K562 (cell line): ENCODE results near the gene MICU1. TPM values are rescaled to one million over a fixed set of nuclear protein-coding genes. Genes with fewer than 3 reads are reported as not detected.
A peak's percentile ranks its signal among the peaks of the same experiment; 100 is the strongest.

Experiments used
- ATAC-seq: fragments of 200-7000 bp; cut with Tn5 transposase; 3 replicates; pipeline ENCODE4 v1.9.1; 2020; ENCODE audit warnings: moderate library complexity
- BruUV-seq: library from RNA; stranded (reverse); fragments of 400-500 nt; replicated peaks from 2 replicates; lab custom pipeline; 2021; lab: Mats Ljungman, UMichigan
- CTCF ChIA-PET: fragments of 300-600 bp; formaldehyde crosslinking; extraction: SDS; loops from one replicate; lab custom pipeline; 2021; ENCODE audit warnings: low intra/inter-chr PET ratio; lab: Yijun Ruan, JAX
- POLR2A ChIA-PET: fragments of 300-600, 350-650 bp; sonication (Branson Sonifier 250); formaldehyde crosslinking; extraction: SDS; loops from one replicate; lab custom pipeline; 2021; ENCODE audit warnings: antibody characterized with exemption, inconsistent platforms; lab: Yijun Ruan, JAX
- DNase-seq, 4 experiments: peaks; one replicate each; pipeline versions ENCODE4 v3.0.0 to v3.0.0-alpha.2; 2011 to 2018; ENCODE audit warnings: low spot score in 3 of 4, mixed read lengths in 3 of 4; ENCODE audit errors: extremely low read depth in 1 of 4
- FAIRE-seq: peaks from 2 replicates; lab custom pipeline; 2011; peaks lifted over from hg19 to GRCh38; lab: Jason Lieb, UNC
- H2AFZ ChIP-seq: 2 replicates; pipeline ENCODE4 v1.6.0; 2011; ENCODE audit warnings: low read depth, low read length, control low read depth, inconsistent platforms
- H3K27ac ChIP-seq: fragments of 200-600 bp; 3 replicates; pipeline ENCODE4 v1.8.0; 2011; ENCODE audit warnings: low read depth, mild to moderate bottlenecking, control low read depth, inconsistent platforms, low read length, moderate library complexity, mixed read lengths; ENCODE audit errors: extremely low read depth
- H3K27me3 ChIP-seq, 2 experiments: fragments of 300-600 bp in 1 of 2; 2 replicates in 1 of 2; 3 replicates in 1 of 2; pipeline versions ENCODE4 v1.6.0 to v1.8.0; 2011; ENCODE audit warnings: inconsistent platforms in 2 of 2, low read length in 2 of 2, mild to moderate bottlenecking in 1 of 2, mixed read lengths in 1 of 2, moderate library complexity in 1 of 2; ENCODE audit not compliant: control insufficient read depth in 2 of 2, insufficient read depth in 2 of 2
- H3K36me3 ChIP-seq: fragments of 300-600 bp; 3 replicates; pipeline ENCODE4 v1.8.0; 2011; ENCODE audit warnings: mild to moderate bottlenecking, low read length, inconsistent platforms; ENCODE audit not compliant: control insufficient read depth, insufficient read depth
- H3K4me1 ChIP-seq, 2 experiments: fragments of 200-600 bp in 1 of 2; replicated peaks in 1 of 2; 2 replicates in 1 of 2; 3 replicates in 1 of 2; pipeline versions ENCODE4 v1.5.1 to v1.8.0; 2011; ENCODE audit warnings: inconsistent platforms in 2 of 2, low read length in 2 of 2, mild to moderate bottlenecking in 1 of 2, mixed read lengths in 1 of 2, moderate library complexity in 1 of 2; ENCODE audit not compliant: control insufficient read depth in 2 of 2, insufficient read depth in 2 of 2
- H3K4me2 ChIP-seq: 2 replicates; pipeline ENCODE4 v1.6.1; 2011; ENCODE audit warnings: low read length, control low read depth, inconsistent platforms, mixed read lengths; ENCODE audit not compliant: insufficient read depth
- H3K4me3 ChIP-seq: fragments of 200-600 bp; sonication (generic), shearing (Covaris generic); 2 replicates; pipeline ENCODE4 v1.5.1; 2016; ENCODE audit warnings: control low read depth, inconsistent platforms
- H3K79me2 ChIP-seq: fragments of 200-600 bp; 3 replicates; pipeline ENCODE4 v1.8.0; 2011; ENCODE audit warnings: low read length, inconsistent platforms; ENCODE audit not compliant: control insufficient read depth, insufficient read depth
- H3K9ac ChIP-seq, 2 experiments: 2 replicates each; pipeline versions ENCODE4 v1.6.0 to v1.6.1; 2011; ENCODE audit warnings: low read depth in 2 of 2, low read length in 2 of 2, control low read depth in 1 of 2, inconsistent platforms in 1 of 2, mild to moderate bottlenecking in 1 of 2, mixed read lengths in 1 of 2; ENCODE audit not compliant: insufficient read depth in 1 of 2
- H3K9me1 ChIP-seq: one replicate; pipeline ENCODE4 v1.6.0; 2011; ENCODE audit warnings: inconsistent platforms, mild to moderate bottlenecking, low read length, moderate library complexity; ENCODE audit not compliant: control insufficient read depth, insufficient read depth
- H3K9me3 ChIP-seq: replicated peaks from 2 replicates; pipeline ENCODE4 v1.5.1; 2011; ENCODE audit warnings: low read depth, low read length, inconsistent platforms; ENCODE audit not compliant: control insufficient read depth, insufficient read depth
- H4K20me1 ChIP-seq: replicated peaks from 2 replicates; pipeline ENCODE4 v1.6.1; 2011; ENCODE audit warnings: low read length, inconsistent platforms, mixed read lengths; ENCODE audit not compliant: control insufficient read depth, insufficient read depth
- BRF1 ChIP-seq: IDR thresholded peaks from 3 replicates; pipeline ENCODE4 v1.6.1; 2011; ENCODE audit warnings: borderline replicate concordance, mild to moderate bottlenecking; ENCODE audit not compliant: insufficient read length; ENCODE audit errors: extremely low read depth
- GTF2A2 ChIP-seq: IDR thresholded peaks from 2 replicates; pipeline ENCODE4 v1.6.1; 2016; ENCODE audit warnings: mild to moderate bottlenecking, missing genetic modification characterization, missing compliant biosample characterization
- KHSRP ChIP-seq: fragments of 450-650 bp; IDR thresholded peaks from 2 replicates; pipeline ENCODE4 v1.6.1; 2017
- POLR2A ChIP-seq: fragments of 450-650 bp; conservative IDR thresholded peaks from 2 replicates; pipeline ENCODE4 v1.6.1; 2016
- TRIM28 ChIP-seq: fragments of 450-650 bp; IDR thresholded peaks from 2 replicates; pipeline ENCODE4 v1.6.1; 2017
- WGBS: fragments of 100-300 bp; shearing (Covaris generic); methylation state at CpG from one replicate; pipeline ENCODE4 v1.1.6; 2016; ENCODE audit warnings: low coverage, mixed read lengths; ENCODE audit not compliant: insufficient coverage; ENCODE audit errors: missing lambda C conversion rate; 5-methylcytosine and 5-hydroxymethylcytosine counted together
- in situ Hi-C: fragments of 300-500 bp; cut with MboI; formaldehyde crosslinking; loops from 4 replicates; pipeline ENCODE4 v1.15.0; 2018; ENCODE audit warnings: inconsistent platforms, mixed read lengths
- intact Hi-C: fragments of 100-400 bp; cut with micrococcal nuclease; formaldehyde crosslinking; loops from 2 replicates; pipeline ENCODE4 v1.14.2; 2022
- polyA plus RNA-seq, 8 experiments: library from polyadenylated mRNA; depleted of rRNA in 4 of 8; stranded (reverse) in 5 of 8; unstranded in 3 of 8; fragments of >200 nt; fragmentation: Nextera tagmentation in 2 of 8; fragmentation: Illumina TruSeq in 1 of 8; extraction: Ambion mirVana in 2 of 8; extraction: Trizol in 1 of 8; gene quantifications; 2 replicates each; pipeline versions ENCODE4 v1.2.1 to v1.2.3, GENCODE V29; 2011 to 2014; ENCODE audit warnings: inconsistent platforms in 1 of 8, missing spikeins in 1 of 8
- total RNA-seq, 7 experiments: library from RNA; depleted of rRNA in 6 of 7; stranded (reverse); fragments of >200 nt in 6 of 7; fragmentation: Illumina TruSeq in 2 of 7; extraction: Trizol in 2 of 7; gene quantifications; 2 replicates each; pipeline versions ENCODE4 v1.2.1 to v1.2.3, GENCODE V29; 2011 to 2021; ENCODE audit warnings: low replicate concordance in 1 of 7
- TF ChIP-seq, protein P1 (sequence below), 2 experiments: IDR thresholded peaks in 1 of 2; conservative IDR thresholded peaks in 1 of 2; 2 replicates each; pipeline ENCODE4 v1.6.1; 2016; ENCODE audit warnings: low read depth in 2 of 2, mild to moderate bottlenecking in 1 of 2, missing compliant biosample characterization in 1 of 2, missing genetic modification characterization in 1 of 2, moderate library complexity in 1 of 2

The MICU1 gene
- total and polyA plus RNA-seq, 9 of the 15 experiments (the other 6 are each of a cell fraction or from before 2014, with no cell fraction given), result 29.3 to 76.8 (median 48.4) TPM

DNA sequence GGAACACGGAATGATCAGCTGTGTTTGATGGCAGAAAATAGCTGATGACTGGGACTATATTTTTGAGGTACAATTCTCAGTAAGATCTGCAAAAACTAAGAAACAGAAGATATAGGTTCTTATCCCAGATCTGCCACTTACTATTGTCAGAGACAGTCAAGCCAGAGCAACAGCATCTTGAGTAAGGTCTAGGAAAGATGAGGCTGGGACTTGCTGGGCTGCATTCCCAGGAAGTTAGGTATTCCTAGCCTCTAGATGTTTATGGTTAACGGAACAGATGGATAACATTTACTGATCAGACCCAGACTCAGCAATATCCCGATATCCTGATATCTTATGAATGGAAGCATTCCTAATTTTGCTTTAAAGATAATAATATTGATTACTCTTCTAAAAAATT lies 202.5 kb downstream of the MICU1 start:
- POLR2A ChIA-PET, result no interaction called here
- intact Hi-C loops, result no loop called here
- no peak for TF ChIP-seq KHSRP
- Histone ChIP-seq H3K79me2 (no peaks in the 10 kb centered on the region), H3K4me2 (no peak overlapping the region), H3K9me1 (no peaks in the 10 kb centered on the region), H3K4me1 (no peaks in the 10 kb centered on the region), H4K20me1 (no peaks in the 10 kb centered on the region), H2AFZ (no peak overlapping the region), H3K4me3 (no peak overlapping the region), H3K27me3 (no peaks in the 10 kb centered on the region), H3K36me3 (peaks cover 4% of the 10 kb centered on the region; the same call in 2 of the 3 replicates), H3K9me3 (no peaks in the 10 kb centered on the region), H3K9ac (no peak overlapping the region), H3K27ac (no peak overlapping the region)
- no peak for ATAC-seq
- BruUV-seq, result no TSS peak
- 83% methylated on average over 3 of the region's 3 CpGs for WGBS
- no peak for FAIRE-seq
- CTCF ChIA-PET, result no interaction called here
- in situ Hi-C loops, result no loop called here
- no peak for DNase-seq

- no peaks in the 10 kb centered on the region for H3K9me3 ChIP-seq
- ATAC-seq (no peak), FAIRE-seq (peak; percentile 23), DNase-seq (no peak)
- no peaks in the 10 kb centered on the region for H4K20me1 ChIP-seq
- no peak overlapping the region for H3K4me2 ChIP-seq
- H3K27me3 ChIP-seq, result no peaks in the 10 kb centered on the region
- H3K36me3 ChIP-seq, result peaks cover 4% of the 10 kb centered on the region; the same call in 2 of the 3 replicates
- H3K4me3 ChIP-seq, result no peak overlapping the region
- H3K9me1 ChIP-seq, result no peaks in the 10 kb centered on the region
- H3K4me1 ChIP-seq, result no peaks in the 10 kb centered on the region
- 89% methylated on average over 1 of the region's 1 CpG for WGBS
- no peak overlapping the region for H2AFZ ChIP-seq
- POLR2A ChIA-PET, result interaction anchor here (0.6 kb wide), 1 partner anchor 476 kb away, joined by 3 read pairs; no protein-coding TSS in a partner anchor
- in situ Hi-C loops (no loop called here), intact Hi-C loops (no loop called here)
- no peak overlapping the region for H3K9ac ChIP-seq
- no peak overlapping the region for H3K27ac ChIP-seq
- TSS peak; percentile 20 for BruUV-seq
- CTCF ChIA-PET, result no interaction called here
- TF ChIP-seq BRF1 (no peak), GTF2A2 (tag) (no peak), TRIM28 (no peak), POLR2A (no peak)
- TF ChIP-seq, protein P1, sequence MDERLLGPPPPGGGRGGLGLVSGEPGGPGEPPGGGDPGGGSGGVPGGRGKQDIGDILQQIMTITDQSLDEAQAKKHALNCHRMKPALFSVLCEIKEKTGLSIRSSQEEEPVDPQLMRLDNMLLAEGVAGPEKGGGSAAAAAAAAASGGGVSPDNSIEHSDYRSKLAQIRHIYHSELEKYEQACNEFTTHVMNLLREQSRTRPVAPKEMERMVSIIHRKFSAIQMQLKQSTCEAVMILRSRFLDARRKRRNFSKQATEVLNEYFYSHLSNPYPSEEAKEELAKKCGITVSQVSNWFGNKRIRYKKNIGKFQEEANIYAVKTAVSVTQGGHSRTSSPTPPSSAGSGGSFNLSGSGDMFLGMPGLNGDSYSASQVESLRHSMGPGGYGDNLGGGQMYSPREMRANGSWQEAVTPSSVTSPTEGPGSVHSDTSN (CRISPR knock-in tag; IDR thresholded peaks at IDR 0.05; ENCODE audit: low read depth), result no peak
- TF ChIP-seq, protein P1 (tag; conservative IDR thresholded peaks at IDR 0.05; ENCODE audit: low read depth), result no peak
- H3K79me2 ChIP-seq, result no peaks in the 10 kb centered on the region
Observed at GRCh38 chr10:72421885-72422540, 203.9 kb downstream of the MICU1 start.
